Esophagus muscularis mucosa (tissue), 4 donors: ENCODE results near the gene RNF130. TPM values are rescaled to one million over a fixed set of nuclear protein-coding genes. Genes with fewer than 3 reads are reported as not detected.

Experiments
- DNase-seq: peaks from one replicate; pipeline ENCODE4 v3.0.0-alpha.2; 2017; ENCODE audit errors: extremely low spot score
- H3K27ac ChIP-seq, 4 donors: fragments of 200-600 bp; sonication (generic); replicated peaks in 1 of 4; 1 replicate in 3 of 4; 2 replicates in 1 of 4; pipeline ENCODE4 v1.5.1; 2016 to 2019; ENCODE audit warnings: mild to moderate bottlenecking in 1 of 4
- H3K27me3 ChIP-seq, 4 donors: fragments of 200-600 bp; sonication (generic); one replicate each; pipeline versions ENCODE4 v1.5.1 to v1.6.0; 2016 to 2019
- H3K36me3 ChIP-seq, 4 donors: fragments of 200-600 bp; sonication (generic); one replicate each; pipeline ENCODE4 v1.5.1; 2016 to 2019
- H3K4me1 ChIP-seq, 4 donors: fragments of 200-600 bp; sonication (generic); one replicate each; pipeline ENCODE4 v1.5.1; 2016 to 2019
- H3K4me3 ChIP-seq, 4 donors: fragments of 200-600 bp; sonication (generic); 1 replicate in 2 of 4; 2 replicates in 2 of 4; pipeline ENCODE4 v1.5.1; 2016 to 2019; ENCODE audit warnings: mild to moderate bottlenecking in 4 of 4, moderate library complexity in 1 of 4
- H3K9me3 ChIP-seq, 4 donors: fragments of 200-600 bp; sonication (generic); 1 replicate in 3 of 4; 2 replicates in 1 of 4; pipeline ENCODE4 v1.5.1; 2016 to 2019
- EP300 ChIP-seq: sonication (generic); formaldehyde crosslinking; IDR thresholded peaks from one replicate; pipeline ENCODE4 v1.6.1; 2017; ENCODE audit warnings: antibody characterized with exemption
- POLR2A ChIP-seq: fragments of 450-650 bp; IDR thresholded peaks from one replicate; pipeline ENCODE4 v1.6.1; 2017; ENCODE audit warnings: antibody characterized with exemption, moderate library complexity, mild to moderate bottlenecking, low read depth
- POLR2AphosphoS5 ChIP-seq, 2 donors: sonication (generic); formaldehyde crosslinking; IDR thresholded peaks; one replicate each; pipeline ENCODE4 v1.6.1; 2017; ENCODE audit warnings: antibody characterized with exemption in 2 of 2
- WGBS: methylation state at CpG from one replicate; pipeline ENCODE4 v1.1.5; 2018; 5-methylcytosine and 5-hydroxymethylcytosine counted together
- intact Hi-C: fragments of 100-400 bp; cut with DNase I; formaldehyde crosslinking; loops from one replicate; pipeline ENCODE4 v1.15.1; 2023
- total RNA-seq, 4 donors: library from RNA; depleted of rRNA; stranded (reverse); fragments of >200 nt; gene quantifications; one replicate each; pipeline versions ENCODE4 v1.1.0 to v1.2.1, GENCODE V29; 2016
- TF ChIP-seq, protein P1 (sequence below), 3 experiments: fragments of 200-600 bp in 2 of 3; fragments of 450-650 bp in 1 of 3; sonication (generic) in 2 of 3; IDR thresholded peaks; one replicate each; pipeline ENCODE4 v1.5.1; 2017 to 2019; ENCODE audit warnings: antibody characterized with exemption in 3 of 3, mild to moderate bottlenecking in 2 of 3, moderate library complexity in 1 of 3

The RNF130 gene
- total RNA-seq, 4 donors from 2014 or later: 98.4 to 136 (median 108) TPM

GRCh38 chr5:180034564-180034963 lies 37.0 kb downstream of the RNF130 start:
- no peak for TF ChIP-seq POLR2A
- no peak for TF ChIP-seq EP300
- TF ChIP-seq, protein P1, sequence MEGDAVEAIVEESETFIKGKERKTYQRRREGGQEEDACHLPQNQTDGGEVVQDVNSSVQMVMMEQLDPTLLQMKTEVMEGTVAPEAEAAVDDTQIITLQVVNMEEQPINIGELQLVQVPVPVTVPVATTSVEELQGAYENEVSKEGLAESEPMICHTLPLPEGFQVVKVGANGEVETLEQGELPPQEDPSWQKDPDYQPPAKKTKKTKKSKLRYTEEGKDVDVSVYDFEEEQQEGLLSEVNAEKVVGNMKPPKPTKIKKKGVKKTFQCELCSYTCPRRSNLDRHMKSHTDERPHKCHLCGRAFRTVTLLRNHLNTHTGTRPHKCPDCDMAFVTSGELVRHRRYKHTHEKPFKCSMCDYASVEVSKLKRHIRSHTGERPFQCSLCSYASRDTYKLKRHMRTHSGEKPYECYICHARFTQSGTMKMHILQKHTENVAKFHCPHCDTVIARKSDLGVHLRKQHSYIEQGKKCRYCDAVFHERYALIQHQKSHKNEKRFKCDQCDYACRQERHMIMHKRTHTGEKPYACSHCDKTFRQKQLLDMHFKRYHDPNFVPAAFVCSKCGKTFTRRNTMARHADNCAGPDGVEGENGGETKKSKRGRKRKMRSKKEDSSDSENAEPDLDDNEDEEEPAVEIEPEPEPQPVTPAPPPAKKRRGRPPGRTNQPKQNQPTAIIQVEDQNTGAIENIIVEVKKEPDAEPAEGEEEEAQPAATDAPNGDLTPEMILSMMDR (IDR thresholded peaks at IDR 0.05): no peak
- no peak for TF ChIP-seq POLR2AphosphoS5 (IDR thresholded peaks at IDR 0.05)
- DNase-seq: no peak
- Histone ChIP-seq H3K27me3 (no peaks in the 10 kb centered on the region), H3K27ac (no peak overlapping the region), H3K4me3 (no peak overlapping the region), H3K4me1 (no peaks in the 10 kb centered on the region), H3K9me3 (no peaks in the 10 kb centered on the region), H3K36me3 (peaks cover 9 to 34% (median 21%) of the 10 kb centered on the region in 4 donors)
- WGBS: 92% methylated on average over 2 of the region's 2 CpGs
- intact Hi-C loops: no loop called here

DNA sequence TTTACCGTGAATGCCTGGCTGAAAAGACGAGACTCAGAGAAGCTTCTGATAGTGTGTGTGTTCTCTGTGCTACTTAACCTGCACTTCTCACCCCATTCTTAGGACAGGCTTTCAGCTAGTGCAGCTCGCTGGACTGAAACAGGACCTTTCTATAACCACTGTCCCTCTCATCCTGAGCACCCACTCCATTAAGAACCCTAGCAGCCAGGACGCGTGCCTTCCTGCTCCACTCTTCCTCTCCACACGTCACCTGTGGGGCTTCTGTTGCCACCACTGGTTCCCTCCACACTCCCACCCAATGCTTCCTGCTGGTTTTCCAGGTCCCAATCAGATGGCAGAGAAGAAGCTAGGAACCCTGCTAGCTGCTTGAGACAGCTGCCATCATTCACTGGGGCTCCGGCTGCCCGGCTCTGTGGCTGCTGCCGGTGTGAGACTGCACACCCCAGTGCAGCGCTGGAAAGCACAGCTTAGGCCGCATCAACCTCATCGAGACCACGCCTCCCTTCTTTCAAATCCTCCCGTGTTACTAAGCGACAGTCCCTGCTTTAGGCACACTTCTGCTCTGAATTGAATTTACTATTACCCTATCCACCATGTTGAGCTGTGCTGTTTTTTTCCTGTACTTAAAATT lies 44.0 kb downstream of the RNF130 start:
- H3K4me3 ChIP-seq: no peak overlapping the region
- H3K27me3 ChIP-seq: no peaks in the 10 kb centered on the region
- intact Hi-C loops: no loop called here
- no peak for DNase-seq
- H3K4me1 ChIP-seq: peaks cover 0 to 18% (median 12%) of the 10 kb centered on the region in 4 donors
- no peaks in the 10 kb centered on the region for H3K9me3 ChIP-seq
- TF ChIP-seq, protein P1 (IDR thresholded peaks at IDR 0.05): no peak
- TF ChIP-seq EP300 (no peak), POLR2AphosphoS5 (IDR thresholded peaks at IDR 0.05) (no peak), POLR2A (no peak)
- WGBS: 94% methylated on average over 15 of the region's 15 CpGs
- H3K36me3 ChIP-seq: peaks cover 0 to 4% (median 0%) of the 10 kb centered on the region in 4 donors
- H3K27ac ChIP-seq: no peak overlapping the region

- Histone ChIP-seq H3K27ac (no peak overlapping the region), H3K27me3 (no peaks in the 10 kb centered on the region), H3K4me3 (no peak overlapping the region), H3K9me3 (no peaks in the 10 kb centered on the region), H3K4me1 (peaks cover 0 to 18% (median 12%) of the 10 kb centered on the region in 4 donors), H3K36me3 (peaks cover 0 to 4% (median 0%) of the 10 kb centered on the region in 4 donors)
- 73% methylated on average over 5 of the region's 5 CpGs for WGBS
- no peak for DNase-seq
- TF ChIP-seq, protein P1 (IDR thresholded peaks at IDR 0.05): no peak
- TF ChIP-seq POLR2A (no peak), POLR2AphosphoS5 (IDR thresholded peaks at IDR 0.05) (no peak), EP300 (no peak)
- intact Hi-C loops: no loop called here
These were observed 44.7 kb downstream of the RNF130 start for GRCh38 chr5:180026734-180027458.

DNA sequence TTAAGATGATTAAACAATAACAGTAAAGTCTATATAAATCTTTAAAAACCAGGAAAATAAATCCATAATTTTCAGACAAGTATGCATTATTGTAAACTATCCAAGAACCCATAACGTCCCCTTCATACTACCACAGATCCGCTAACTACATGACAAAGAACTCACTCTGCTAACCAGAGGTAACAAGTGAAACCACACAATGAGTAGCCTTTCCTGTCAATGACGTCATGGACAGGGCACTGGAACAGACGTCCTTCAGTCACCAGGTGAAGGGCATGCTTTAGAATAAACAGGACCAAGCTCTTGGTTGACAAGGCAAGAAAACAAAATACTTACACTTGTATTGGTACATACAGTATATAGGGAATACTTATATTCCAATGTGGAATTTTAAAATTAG lies 45.2 kb downstream of the RNF130 start:
- no peak overlapping the region for H3K27ac ChIP-seq

DNA sequence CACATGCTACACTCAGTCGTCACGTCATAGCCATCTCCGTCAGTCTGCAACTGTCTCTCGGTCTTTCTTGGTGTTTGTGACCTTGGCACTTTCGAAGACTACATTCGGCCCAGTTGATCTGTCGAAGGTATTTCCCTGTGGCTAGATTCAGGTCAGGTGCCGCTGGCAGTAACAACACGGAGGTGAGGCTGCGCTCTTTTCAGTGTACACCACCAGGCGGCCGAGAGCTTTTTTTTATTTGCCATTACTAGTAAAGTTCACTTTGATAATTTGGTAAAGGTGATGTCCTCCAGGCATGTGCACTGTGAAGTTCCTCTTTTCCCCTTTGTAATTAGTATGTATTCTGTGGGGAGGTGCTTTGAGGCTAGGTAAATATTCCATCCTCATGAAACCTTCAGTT lies 49.7 kb downstream of the RNF130 start:
- no peaks in the 10 kb centered on the region for H3K9me3 ChIP-seq
- peaks cover 0 to 12% (median 3%) of the 10 kb centered on the region in 4 donors for H3K36me3 ChIP-seq
- no peak for DNase-seq
- H3K27me3 ChIP-seq: no peaks in the 10 kb centered on the region
- no peak overlapping the region for H3K27ac ChIP-seq
- TF ChIP-seq, protein P1 (IDR thresholded peaks at IDR 0.05): no peak
- no peak for TF ChIP-seq POLR2A
- no peak for TF ChIP-seq EP300
- TF ChIP-seq POLR2AphosphoS5 (IDR thresholded peaks at IDR 0.05): no peak
- no peak overlapping the region for H3K4me3 ChIP-seq
- intact Hi-C loops: no loop called here
- H3K4me1 ChIP-seq: peaks cover 0 to 8% (median 4%) of the 10 kb centered on the region in 4 donors
- WGBS: 97% methylated on average over 12 of the region's 12 CpGs

More for the DNA sequence above, 45.2 kb downstream of the RNF130 start:
- Histone ChIP-seq H3K36me3 (peaks cover 0 to 3% (median 0%) of the 10 kb centered on the region in 4 donors), H3K9me3 (no peaks in the 10 kb centered on the region), H3K27me3 (no peaks in the 10 kb centered on the region), H3K4me1 (peaks cover 0 to 18% (median 12%) of the 10 kb centered on the region in 4 donors), H3K4me3 (no peak overlapping the region)
- DNase-seq: no peak
- 49% methylated on average over 4 of the region's 4 CpGs for WGBS
- TF ChIP-seq POLR2AphosphoS5 (IDR thresholded peaks at IDR 0.05): peak in 1 of 2 donors; percentile 31
- TF ChIP-seq POLR2A: no peak
- intact Hi-C loops: no loop called here
